HepG2 (cell line): ENCODE data around the gene GAL3ST2. TPM values are rescaled to one million over a fixed set of nuclear protein-coding genes. Genes with fewer than 3 reads are reported as not detected.
A peak's percentile ranks its signal among the peaks of the same experiment; 100 is the strongest.

ENCODE experiments used
- CREB3 ChIP-seq: sonication (generic); formaldehyde crosslinking; IDR thresholded peaks from 2 replicates; pipeline ENCODE4 v1.5.0; 2020; ENCODE audit warnings: missing genetic modification reagents
- DMAP1 ChIP-seq: IDR thresholded peaks from 2 replicates; pipeline ENCODE4 v1.6.1; 2016
- GPN1 ChIP-seq: sonication (generic); formaldehyde crosslinking; IDR thresholded peaks from 2 replicates; pipeline ENCODE4 v1.5.1; 2020; ENCODE audit warnings: missing genetic modification reagents, borderline replicate concordance
- HOXA9 ChIP-seq: sonication (generic); formaldehyde crosslinking; IDR thresholded peaks from 2 replicates; pipeline ENCODE4 v1.8.1; 2022; ENCODE audit warnings: missing genetic modification reagents, mild to moderate bottlenecking, moderate library complexity, borderline replicate concordance
- KDM5A ChIP-seq: fragments of 200-600 bp; sonication (generic); IDR thresholded peaks from 2 replicates; pipeline ENCODE4 v1.7.0; 2018; ENCODE audit warnings: antibody characterized with exemption, mild to moderate bottlenecking, low read length, borderline replicate concordance
- NFYC ChIP-seq: IDR thresholded peaks from 2 replicates; pipeline ENCODE4 v1.6.1; 2016; ENCODE audit warnings: missing genetic modification reagents, missing compliant biosample characterization
- PRDM10 ChIP-seq: sonication (generic); formaldehyde crosslinking; IDR thresholded peaks from 2 replicates; pipeline ENCODE4 v1.4.0; 2020; ENCODE audit warnings: low read depth, missing genetic modification reagents
- ZNF331 ChIP-seq: sonication (generic); formaldehyde crosslinking; IDR thresholded peaks from 2 replicates; pipeline ENCODE4 v1.4.0; 2020; ENCODE audit warnings: missing genetic modification reagents
- ZNF33A ChIP-seq: sonication (generic); formaldehyde crosslinking; IDR thresholded peaks from 2 replicates; pipeline ENCODE4 v1.5.1; 2020; ENCODE audit warnings: missing genetic modification reagents, mild to moderate bottlenecking, moderate library complexity, borderline replicate concordance
- ZNF510 ChIP-seq: sonication (generic); formaldehyde crosslinking; IDR thresholded peaks from 2 replicates; pipeline ENCODE4 v1.4.0; 2020; ENCODE audit warnings: low read depth, mild to moderate bottlenecking, missing genetic modification reagents
- ZNF513 ChIP-seq: sonication (generic); formaldehyde crosslinking; conservative IDR thresholded peaks from 2 replicates; pipeline ENCODE4 v1.5.0; 2020; ENCODE audit warnings: missing genetic modification reagents
- ZNF552 ChIP-seq: sonication (generic); formaldehyde crosslinking; IDR thresholded peaks from 2 replicates; pipeline ENCODE4 v1.9.0; 2022; ENCODE audit warnings: missing genetic modification reagents, mild to moderate bottlenecking, borderline replicate concordance
- ZNF569 ChIP-seq: sonication (generic); formaldehyde crosslinking; IDR thresholded peaks from 2 replicates; pipeline ENCODE4 v1.5.0; 2020; ENCODE audit warnings: mild to moderate bottlenecking, missing genetic modification reagents, moderate library complexity, borderline replicate concordance
- ZNF646 ChIP-seq: sonication (generic); formaldehyde crosslinking; IDR thresholded peaks from 2 replicates; pipeline ENCODE4 v1.9.0; 2021; ENCODE audit warnings: mild to moderate bottlenecking, missing genetic modification reagents
- ZNF839 ChIP-seq: sonication (generic); formaldehyde crosslinking; IDR thresholded peaks from 2 replicates; pipeline ENCODE4 v1.4.0; 2020; ENCODE audit warnings: missing genetic modification reagents, mild to moderate bottlenecking, borderline replicate concordance
- polyA plus RNA-seq, 8 experiments: library from polyadenylated mRNA; depleted of rRNA in 3 of 8; stranded (reverse) in 7 of 8; unstranded in 1 of 8; fragments of >200 nt; fragmentation: Illumina TruSeq in 4 of 8; extraction: Trizol in 4 of 8; gene quantifications; 2 replicates each; pipeline versions ENCODE4 v1.2.1 to v1.2.3, GENCODE V29; 2011 to 2016; ENCODE audit warnings: low read depth in 4 of 8, missing spikeins in 1 of 8, mixed read lengths in 1 of 8; ENCODE audit not compliant: insufficient read depth in 1 of 8
- total RNA-seq, 5 experiments: library from RNA; depleted of rRNA; stranded (reverse); fragments of >200 nt; fragmentation: Illumina TruSeq; extraction: Trizol; gene quantifications; 2 replicates each; pipeline ENCODE4 v1.2.3, GENCODE V29; 2016; ENCODE audit warnings: low read depth in 1 of 5

The GAL3ST2 gene
- total and polyA plus RNA-seq, 2 of the 13 experiments (the other 11 are each of a cell fraction or from before 2014, with no cell fraction given), result 0.17 to 0.20 TPM

- TF ChIP-seq HOXA9 (no peak), DMAP1 (no peak), ZNF513 (CRISPR knock-in tag) (no peak), ZNF569 (CRISPR knock-in tag) (no peak), ZNF33A (CRISPR knock-in tag) (no peak), ZNF839 (CRISPR knock-in tag) (0 out of 2 replicates have a peak, but pooled peaks have one; percentile 22), ZNF510 (no peak), KDM5A (no peak), CREB3 (CRISPR knock-in tag) (no peak), PRDM10 (CRISPR knock-in tag) (no peak; the same call in 1 of the 2 replicates), GPN1 (CRISPR knock-in tag) (no peak), ZNF646 (CRISPR knock-in tag) (peak; percentile 63; the same call in 1 of the 2 replicates), ZNF552 (no peak), ZNF331 (CRISPR knock-in tag) (no peak), NFYC (CRISPR knock-in tag) (no peak)
These were observed 1.1 kb upstream of the GAL3ST2 start (continued) for GRCh38 chr2:241775223-241776177.
